ENCODE results near the gene VTN.

DNA sequence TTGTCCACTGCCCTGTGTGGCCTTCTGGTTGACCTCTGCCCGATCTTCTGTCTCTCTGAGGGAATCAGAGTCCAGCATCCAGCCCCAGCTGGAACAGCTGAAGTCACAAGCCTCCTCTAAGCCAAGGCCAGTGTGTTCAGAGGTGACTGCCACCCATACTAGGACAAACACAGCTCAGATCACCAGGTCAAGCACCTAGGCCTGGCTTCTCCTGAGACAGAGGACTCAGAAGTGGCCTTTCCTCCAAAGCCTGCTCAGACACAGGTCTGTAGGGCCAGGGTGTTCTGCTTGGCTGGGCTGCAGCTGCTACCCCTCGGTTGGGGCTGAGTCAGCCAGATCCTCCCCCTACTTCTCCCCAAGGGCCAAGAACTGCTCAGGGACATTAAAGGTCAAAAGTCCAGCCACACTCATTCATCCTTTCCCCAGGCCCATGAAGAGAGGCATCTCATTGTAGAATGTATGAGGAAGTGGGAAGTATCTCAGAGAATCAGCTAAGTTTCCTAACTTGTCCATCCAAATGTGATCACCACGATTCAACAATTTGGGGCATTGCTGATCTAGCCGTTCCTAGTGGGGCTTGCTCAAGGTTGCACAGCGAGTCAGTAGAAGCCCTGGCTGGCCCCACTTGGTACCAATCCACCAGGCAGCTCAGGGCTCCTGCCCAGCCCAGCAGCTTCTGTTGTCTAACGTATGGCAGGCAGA lies 28.3 kb upstream of the VTN start:
- TF ChIP-seq, protein P1, sequence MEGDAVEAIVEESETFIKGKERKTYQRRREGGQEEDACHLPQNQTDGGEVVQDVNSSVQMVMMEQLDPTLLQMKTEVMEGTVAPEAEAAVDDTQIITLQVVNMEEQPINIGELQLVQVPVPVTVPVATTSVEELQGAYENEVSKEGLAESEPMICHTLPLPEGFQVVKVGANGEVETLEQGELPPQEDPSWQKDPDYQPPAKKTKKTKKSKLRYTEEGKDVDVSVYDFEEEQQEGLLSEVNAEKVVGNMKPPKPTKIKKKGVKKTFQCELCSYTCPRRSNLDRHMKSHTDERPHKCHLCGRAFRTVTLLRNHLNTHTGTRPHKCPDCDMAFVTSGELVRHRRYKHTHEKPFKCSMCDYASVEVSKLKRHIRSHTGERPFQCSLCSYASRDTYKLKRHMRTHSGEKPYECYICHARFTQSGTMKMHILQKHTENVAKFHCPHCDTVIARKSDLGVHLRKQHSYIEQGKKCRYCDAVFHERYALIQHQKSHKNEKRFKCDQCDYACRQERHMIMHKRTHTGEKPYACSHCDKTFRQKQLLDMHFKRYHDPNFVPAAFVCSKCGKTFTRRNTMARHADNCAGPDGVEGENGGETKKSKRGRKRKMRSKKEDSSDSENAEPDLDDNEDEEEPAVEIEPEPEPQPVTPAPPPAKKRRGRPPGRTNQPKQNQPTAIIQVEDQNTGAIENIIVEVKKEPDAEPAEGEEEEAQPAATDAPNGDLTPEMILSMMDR (conservative IDR thresholded peaks at IDR 0.05; ENCODE audit: low read length) = no peak
- no peak for TF ChIP-seq EZH2phosphoT487 (IDR thresholded peaks at IDR 0.05; ENCODE audit: borderline replicate concordance, low read depth, low read length)
